ENCODE measurements around the gene TBRG1.

TBRG1 gene

DNA sequence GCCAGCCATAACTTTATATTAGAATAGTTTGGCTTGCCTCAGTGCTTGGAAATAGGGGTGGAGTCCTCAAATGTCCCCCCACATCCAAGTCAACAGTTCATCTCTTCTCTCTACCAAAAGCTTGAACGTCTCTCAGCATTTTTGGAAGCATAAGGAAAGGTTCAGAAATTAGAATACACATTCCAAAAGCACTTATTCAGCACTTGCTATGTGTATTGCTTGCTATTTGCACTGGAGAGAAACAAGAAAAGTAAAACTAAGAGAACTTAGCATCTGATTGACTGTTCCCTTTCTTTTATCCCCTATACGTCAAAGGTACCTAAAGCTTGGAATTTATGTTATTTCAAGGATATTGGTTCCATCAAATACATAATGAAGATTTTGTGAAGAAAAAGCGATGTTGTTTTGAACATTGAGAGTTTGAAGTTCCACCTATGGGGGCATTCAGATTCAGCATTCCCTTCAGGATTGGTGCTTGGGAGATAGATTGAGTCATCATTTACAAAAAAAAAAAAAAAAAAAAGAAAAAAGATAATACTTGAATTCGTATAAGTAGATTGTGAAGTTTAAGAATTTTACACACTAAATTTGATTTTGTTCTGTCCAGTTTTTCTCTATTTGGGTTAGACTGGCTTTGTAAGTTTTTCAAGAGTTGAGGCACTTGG lies 1.3 kb downstream of the TBRG1 start:
- DNase-seq = no peak

DNA sequence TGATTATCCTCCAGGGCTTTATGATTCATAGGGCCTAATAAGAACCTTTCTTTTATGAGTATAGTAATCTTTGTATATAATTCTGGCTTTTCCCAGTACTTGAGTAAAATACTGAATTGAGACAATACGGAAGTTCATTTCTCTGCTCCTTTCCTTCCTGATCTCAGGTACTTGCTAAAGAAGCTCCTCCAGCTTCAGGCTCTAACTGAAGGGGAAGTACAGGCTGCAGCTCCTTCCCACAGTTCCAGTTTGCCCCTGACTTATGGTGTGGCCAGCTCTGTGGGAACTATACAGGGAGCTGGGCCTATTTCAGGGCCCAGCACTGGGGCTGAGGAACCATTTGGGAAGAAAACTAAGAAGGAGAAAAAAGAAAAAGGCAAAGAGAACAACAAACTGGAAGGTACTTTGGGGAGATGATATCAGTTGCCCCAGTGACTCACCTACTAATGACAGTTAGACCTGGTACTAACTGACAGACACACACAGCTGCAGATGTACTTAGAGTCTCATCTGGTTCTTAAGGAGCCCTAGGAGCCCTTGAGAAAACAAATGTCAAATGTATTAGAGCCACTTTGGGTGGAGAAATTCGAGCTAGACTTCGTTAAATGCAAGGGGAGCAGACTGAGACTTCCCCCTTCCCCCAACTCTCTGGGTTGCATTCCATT lies 3.0 kb downstream of the TBRG1 start:
- DNase-seq = no peak

DNA sequence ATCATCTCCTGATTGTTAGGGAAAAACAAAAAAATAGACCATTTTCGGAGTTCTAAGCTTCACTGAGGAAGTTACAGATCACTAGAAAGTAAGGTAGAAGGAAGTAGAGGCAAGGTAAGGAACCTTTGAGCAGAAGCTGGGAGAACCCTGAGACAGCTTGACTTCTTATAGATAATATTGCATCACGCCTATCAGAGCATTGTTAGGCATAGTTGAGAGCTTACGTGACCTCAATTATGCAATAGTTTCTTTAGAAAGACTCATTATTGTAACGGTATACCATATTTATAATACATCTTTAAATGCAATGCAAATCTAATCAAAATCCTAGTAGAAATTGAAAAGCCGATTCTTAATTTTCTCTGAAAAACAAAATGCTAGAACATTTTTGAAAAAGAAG lies 4.9 kb downstream of the TBRG1 start:
- no peak for DNase-seq

GRCh38 chr11:124629961-124630360 lies 7.3 kb downstream of the TBRG1 start:
- no peak for DNase-seq

DNA sequence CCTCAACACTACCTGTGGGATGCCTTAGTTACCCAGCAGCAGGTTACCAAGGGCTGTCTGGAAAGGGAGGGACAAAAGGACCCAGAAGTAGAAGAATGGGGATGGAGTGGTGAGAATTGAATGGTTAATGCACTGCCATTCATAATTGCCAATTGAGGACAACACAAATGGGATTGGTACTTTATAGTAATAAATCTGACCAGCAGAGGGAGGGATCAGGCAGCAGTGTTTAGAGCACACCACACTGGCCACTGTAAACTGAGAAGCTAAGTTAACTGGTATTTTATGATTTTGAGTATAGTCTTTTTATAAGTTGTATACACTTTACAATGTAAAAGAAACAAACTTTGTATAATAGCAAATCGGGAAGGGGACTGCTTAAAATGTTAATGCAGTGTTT lies 10.7 kb downstream of the TBRG1 start:
- no peak for DNase-seq

- DNase-seq = no peak
Observed at GRCh38 chr11:124635932-124636331, 13.3 kb downstream of the TBRG1 start.

- DNase-seq = no peak
Observed at GRCh38 chr11:124638500-124638899, 15.8 kb downstream of the TBRG1 start.

DNA sequence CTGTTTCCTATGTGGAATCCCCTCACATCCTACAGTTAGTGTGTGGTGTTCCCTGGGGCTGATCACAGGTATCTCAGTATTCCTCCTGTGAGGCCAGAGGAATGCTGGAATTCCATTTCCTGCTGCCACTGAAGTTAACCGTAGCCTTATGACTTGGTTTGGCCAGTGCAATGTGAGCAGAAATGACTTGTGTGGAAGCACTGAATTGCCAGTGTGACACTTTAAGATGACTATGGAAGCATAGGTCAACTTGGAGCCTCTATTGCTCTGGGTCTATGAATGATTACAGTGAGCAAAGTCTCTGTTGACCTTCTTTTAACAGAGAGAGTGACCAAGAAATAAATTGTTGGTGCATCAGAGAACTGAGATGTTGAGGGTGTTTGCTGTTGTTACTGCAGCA lies 16.5 kb downstream of the TBRG1 start:
- DNase-seq = no peak

DNA sequence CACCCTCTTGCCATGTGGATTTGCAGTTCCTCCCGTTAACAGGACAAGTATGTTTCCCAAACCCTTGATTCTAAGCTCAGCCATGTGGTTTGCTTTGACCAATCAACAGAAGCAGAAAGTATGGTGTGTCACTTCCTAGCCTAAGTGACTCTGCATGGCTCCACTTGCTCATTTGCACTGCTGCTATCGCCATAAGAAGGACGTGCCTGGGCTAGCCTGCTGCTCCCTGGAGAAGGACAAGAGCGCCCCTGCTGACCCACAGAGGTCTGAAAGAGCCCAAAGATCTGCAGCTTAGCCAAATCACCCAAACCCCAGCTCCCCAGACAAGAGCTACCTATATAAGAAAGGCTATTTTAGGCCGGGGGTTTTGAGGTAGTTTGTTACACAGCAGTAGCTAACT lies 18.0 kb downstream of the TBRG1 start:
- DNase-seq = no peak

DNA sequence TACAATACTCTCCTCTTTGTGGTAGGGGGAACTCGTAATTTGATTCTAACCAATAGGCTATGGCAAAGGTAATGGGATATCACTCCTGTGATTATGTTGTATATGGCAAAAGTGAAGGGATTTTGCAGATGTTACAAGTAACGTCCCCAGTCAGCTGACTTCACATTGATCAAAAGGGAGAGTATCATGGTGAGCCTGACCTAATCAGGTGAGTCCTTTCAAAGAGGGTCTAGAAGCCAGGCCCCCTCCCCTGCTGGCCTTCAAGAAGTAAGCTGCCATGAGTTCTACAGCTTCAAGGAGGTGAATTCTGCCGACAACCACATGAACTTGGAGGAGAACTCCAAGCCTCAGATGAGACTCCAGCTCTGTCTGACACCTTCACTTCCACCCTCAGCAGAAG lies 20.0 kb downstream of the TBRG1 start:
- no peak for DNase-seq

- DNase-seq = no peak
Observed at GRCh38 chr11:124643042-124643604, 20.5 kb downstream of the TBRG1 start.

DNA sequence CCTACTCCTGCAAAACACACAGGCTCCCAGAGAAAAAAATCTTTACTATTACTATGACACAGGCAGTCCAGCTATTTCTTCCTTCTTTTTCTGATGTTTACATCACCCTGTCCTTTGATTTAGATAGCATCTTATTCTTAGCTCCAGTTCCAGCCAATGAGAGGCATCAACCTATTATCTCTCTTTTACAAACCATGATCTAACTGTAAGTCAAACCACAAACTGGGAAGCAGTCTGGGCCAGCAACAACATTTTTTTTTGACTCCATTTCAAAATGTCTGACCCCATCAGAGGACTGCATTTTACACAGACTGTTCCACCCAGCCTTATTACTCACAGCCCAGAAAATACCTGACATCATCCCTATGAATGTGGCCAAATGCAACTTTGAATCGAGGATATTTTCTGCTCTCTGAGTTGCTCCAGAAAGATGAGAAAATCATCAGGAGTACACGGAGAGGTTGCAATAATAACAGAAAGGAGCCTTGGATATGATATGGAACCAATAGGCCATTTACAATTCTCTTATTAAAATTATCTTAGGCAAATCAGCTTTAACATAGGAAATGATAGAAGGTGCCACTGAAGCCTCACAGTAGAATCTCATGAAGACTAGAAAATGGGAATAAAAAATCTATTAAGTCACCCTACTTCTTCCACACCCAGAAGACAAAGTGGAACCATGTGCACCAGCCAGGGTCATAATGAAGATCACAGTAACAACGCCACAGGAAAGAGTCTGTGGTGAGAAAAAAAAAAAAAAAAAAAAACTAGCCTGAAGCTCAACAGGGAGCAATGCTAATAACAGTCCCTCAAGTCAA lies 21.2 kb downstream of the TBRG1 start:
- DNase-seq = no peak

- DNase-seq = peak; percentile 12
Observed at GRCh38 chr11:124644426-124645280, 22.0 kb downstream of the TBRG1 start.

- no peak for DNase-seq
Observed at GRCh38 chr11:124646148-124646547, 23.5 kb downstream of the TBRG1 start.

GRCh38 chr11:124648610-124649009 lies 25.9 kb downstream of the TBRG1 start:
- DNase-seq = no peak

- no peak for DNase-seq
Observed at GRCh38 chr11:124656774-124657630, 34.3 kb downstream of the TBRG1 start.

GRCh38 chr11:124657904-124658303 lies 35.2 kb downstream of the TBRG1 start:
- no peak for DNase-seq

DNA sequence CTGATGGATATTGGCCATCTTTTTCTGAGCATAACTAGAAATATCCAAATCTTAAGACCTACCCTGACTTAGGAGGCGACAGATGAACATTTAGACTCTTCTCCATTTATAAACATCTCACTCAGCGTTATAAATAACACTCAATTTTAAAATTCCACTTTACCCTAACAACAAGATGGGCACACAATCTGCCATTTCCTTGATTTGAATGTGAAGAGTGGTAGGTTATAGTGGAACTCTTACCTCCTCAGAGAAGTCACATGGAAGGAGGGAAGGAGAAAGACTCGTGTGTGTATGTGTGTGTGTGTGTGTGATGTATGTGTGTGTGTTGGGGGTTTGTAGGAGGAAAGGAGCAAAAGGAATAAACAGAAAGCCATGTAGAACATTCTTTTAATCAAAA lies 35.8 kb downstream of the TBRG1 start:
- DNase-seq = no peak

GRCh38 chr11:124658986-124659385 lies 36.3 kb downstream of the TBRG1 start:
- DNase-seq = no peak

GRCh38 chr11:124661553-124661952 lies 38.9 kb downstream of the TBRG1 start:
- no peak for DNase-seq

GRCh38 chr11:124662106-124662505 lies 39.4 kb downstream of the TBRG1 start:
- no peak for DNase-seq

GRCh38 chr11:124663861-124664260 lies 41.2 kb downstream of the TBRG1 start:
- DNase-seq = no peak
